ENCODE measurements around the gene LRRK1.

GRCh38 chr15:100998630-100999029 is 79.5 kb downstream of the LRRK1 start:
- TF ChIP-seq EZH2 (IDR thresholded peaks at IDR 0.05; ENCODE audit: insufficient read depth, poor library complexity, severe bottlenecking) (no peak), EZH2phosphoT487 (IDR thresholded peaks at IDR 0.05; ENCODE audit: insufficient read depth, low read depth) (no peak)
